Right hindlimb (tissue), 1 donor: ENCODE data around the gene SERPINB3.
"Not testable (repeated sequence)": the region's sequence is repeated elsewhere in the genome, so short reads cannot be mapped to it uniquely, and the experiment has no call there.

Source experiments
- DNase-seq: peaks from one replicate; pipeline ENCODE4 v3.0.0-alpha.2; 2018

SERPINB3 gene

GRCh38 chr18:63661750-63662149 lies at the start of gene SERPINB3:
SERPINB3 (minus strand) TSS chr18:63661893; CDS start chr18:63661216, 677 bp downstream.
- not testable (repeated sequence) for DNase-seq

- DNase-seq: no peak
These were observed 47.0 kb upstream of the SERPINB3 start for GRCh38 chr18:63708650-63709049.

- DNase-seq: no peak
These were observed 46.1 kb upstream of the SERPINB3 start for GRCh38 chr18:63707816-63708215.

- DNase-seq: no peak
These were observed 43.7 kb upstream of the SERPINB3 start for GRCh38 chr18:63705401-63705800.

- DNase-seq: no peak
These were observed 41.0 kb upstream of the SERPINB3 start, which contains the start of gene SERPINB11 for GRCh38 chr18:63702660-63703059. SERPINB11 (plus strand) TSS chr18:63702960; CDS start chr18:63710194, 7,234 bp downstream.

- no peak for DNase-seq
These were observed 40.3 kb upstream of the SERPINB3 start for GRCh38 chr18:63701952-63702351.

GRCh38 chr18:63700501-63700900 lies 38.8 kb upstream of the SERPINB3 start:
- no peak for DNase-seq

- no peak for DNase-seq
These were observed 35.5 kb upstream of the SERPINB3 start for GRCh38 chr18:63697097-63697660.

- DNase-seq: no peak
These were observed 27.4 kb upstream of the SERPINB3 start for GRCh38 chr18:63689064-63689463.

GRCh38 chr18:63686871-63687270 lies 25.2 kb upstream of the SERPINB3 start:
- no peak for DNase-seq

- DNase-seq: no peak
These were observed 23.0 kb upstream of the SERPINB3 start for GRCh38 chr18:63684718-63685117.

GRCh38 chr18:63683890-63684289 lies 22.2 kb upstream of the SERPINB3 start:
- no peak for DNase-seq

- no peak for DNase-seq
These were observed 21.5 kb upstream of the SERPINB3 start for GRCh38 chr18:63683152-63683551.

- DNase-seq: no peak
These were observed 20.0 kb upstream of the SERPINB3 start for GRCh38 chr18:63681449-63682340.

GRCh38 chr18:63679820-63680606 lies 18.3 kb upstream of the SERPINB3 start:
- DNase-seq: no peak

GRCh38 chr18:63677500-63678225 lies 16.0 kb upstream of the SERPINB3 start:
- no peak for DNase-seq

GRCh38 chr18:63676526-63677323 lies 15.0 kb upstream of the SERPINB3 start:
- DNase-seq: no peak

GRCh38 chr18:63664571-63664970 lies 2.9 kb upstream of the SERPINB3 start:
- DNase-seq: no peak

- DNase-seq: not testable (repeated sequence)
These were observed 2.8 kb downstream of the SERPINB3 start for GRCh38 chr18:63658920-63659319.

GRCh38 chr18:63650271-63650670 lies 11.4 kb downstream of the SERPINB3 start:
- DNase-seq: not testable (repeated sequence)

- DNase-seq: no peak
These were observed 13.5 kb downstream of the SERPINB3 start for GRCh38 chr18:63648241-63648640.

- no peak for DNase-seq
These were observed 14.8 kb downstream of the SERPINB3 start for GRCh38 chr18:63646936-63647335.
